ENCODE measurements around the gene MDK.

GRCh38 chr11:46336563-46337180 is 44.8 kb upstream of the MDK start:
- no peak for TF ChIP-seq POLR2A (IDR thresholded peaks at IDR 0.05; ENCODE audit: low read length)
- no peak for TF ChIP-seq CTCF (IDR thresholded peaks at IDR 0.05)

Measured in A549 (cell line).